Activated CD4-positive, alpha-beta T cell treated with anti-CD3 and anti-CD28 coated beads for 4 hours (primary cell): Measurements from ENCODE around the gene ZNF324.
A peak's percentile ranks its signal among the peaks of the same experiment; 100 is the strongest.
"Not testable (repeated sequence)": the region's sequence is repeated elsewhere in the genome, so short reads cannot be mapped to it uniquely, and the experiment has no call there.

ENCODE experiments used
- DNase-seq, 2 donors: peaks; one replicate each; pipeline ENCODE4 v3.0.0-alpha.2; 2020

Gene ZNF324

GRCh38 chr19:58473775-58474174 lies 6.9 kb downstream of the ZNF324 start:
- DNase-seq = no peak

- no peak for DNase-seq
Observed at GRCh38 chr19:58474291-58474996, 7.6 kb downstream of the ZNF324 start.

GRCh38 chr19:58474997-58475713 lies 8.3 kb downstream of the ZNF324 start:
- DNase-seq = no peak

- peak; percentile 94 for DNase-seq
Observed at GRCh38 chr19:58475714-58476497, 9.0 kb downstream of the ZNF324 start, which contains the start of gene ZNF446. TSS of gene ZNF446 (plus strand) at chr19:58476352. CDS start at chr19:58477219, 867 bp downstream.

- DNase-seq = no peak
Observed at GRCh38 chr19:58476498-58477015, 9.7 kb downstream of the ZNF324 start.

- DNase-seq = no peak
Observed at GRCh38 chr19:58477130-58477529, 10.2 kb downstream of the ZNF324 start.

GRCh38 chr19:58477871-58478270 lies 11.0 kb downstream of the ZNF324 start:
- DNase-seq = no peak

- no peak for DNase-seq
Observed at GRCh38 chr19:58479303-58479702, 12.4 kb downstream of the ZNF324 start.

GRCh38 chr19:58479736-58480480 lies 13.0 kb downstream of the ZNF324 start:
- DNase-seq = no peak

- DNase-seq = no peak
Observed at GRCh38 chr19:58480481-58480830, 13.6 kb downstream of the ZNF324 start.

- DNase-seq = no peak
Observed at GRCh38 chr19:58480831-58481230, 14.0 kb downstream of the ZNF324 start.

- DNase-seq = no peak
Observed at GRCh38 chr19:58482372-58482771, 15.5 kb downstream of the ZNF324 start.

GRCh38 chr19:58483776-58484175 lies 16.9 kb downstream of the ZNF324 start:
- no peak for DNase-seq

GRCh38 chr19:58484349-58484748 lies 17.5 kb downstream of the ZNF324 start:
- not testable (repeated sequence) for DNase-seq

- no peak for DNase-seq
Observed at GRCh38 chr19:58491393-58491792, 24.5 kb downstream of the ZNF324 start.

- DNase-seq = no peak
Observed at GRCh38 chr19:58492265-58492664, 25.4 kb downstream of the ZNF324 start.

- DNase-seq = no peak
Observed at GRCh38 chr19:58497634-58498170, 30.8 kb downstream of the ZNF324 start.

- no peak for DNase-seq
Observed at GRCh38 chr19:58498316-58499020, 31.6 kb downstream of the ZNF324 start.

GRCh38 chr19:58499021-58499927 lies 32.4 kb downstream of the ZNF324 start:
- DNase-seq = peak; percentile 95 to 97

GRCh38 chr19:58500242-58500641 lies 33.4 kb downstream of the ZNF324 start:
- no peak for DNase-seq
